ENCODE results near the gene FSHR.

DNA sequence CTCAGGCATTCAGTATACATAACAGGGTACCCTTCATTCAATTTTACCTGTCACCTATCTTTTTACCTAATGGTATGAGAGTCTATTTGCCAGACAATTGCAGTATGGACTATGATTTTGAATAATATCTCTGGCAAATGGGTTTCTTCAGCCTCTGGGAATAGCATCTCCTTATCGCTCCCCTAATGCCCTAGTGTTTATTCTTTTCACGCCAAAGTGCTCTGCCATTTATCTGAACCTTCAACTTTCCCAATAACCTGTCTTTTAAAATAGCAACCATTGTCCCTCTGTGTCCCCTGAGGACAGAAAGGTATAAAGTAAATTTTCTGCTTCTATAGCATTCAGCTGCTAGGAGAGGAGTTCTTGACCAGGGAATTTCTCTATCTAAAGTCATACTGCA, 45.0 kb upstream of the FSHR start:
- TF ChIP-seq EZH2 (IDR thresholded peaks at IDR 0.05; ENCODE audit: insufficient read depth, poor library complexity, severe bottlenecking) (no peak), EZH2phosphoT487 (IDR thresholded peaks at IDR 0.05; ENCODE audit: insufficient read depth, low read depth) (no peak)

All from GM23248 (cell line).